ENCODE measurements around the gene HYAL3.
"Not testable (repeated sequence)": the region's sequence is repeated elsewhere in the genome, so short reads cannot be mapped to it uniquely, and the experiment has no call there.

The HYAL3 gene

DNA sequence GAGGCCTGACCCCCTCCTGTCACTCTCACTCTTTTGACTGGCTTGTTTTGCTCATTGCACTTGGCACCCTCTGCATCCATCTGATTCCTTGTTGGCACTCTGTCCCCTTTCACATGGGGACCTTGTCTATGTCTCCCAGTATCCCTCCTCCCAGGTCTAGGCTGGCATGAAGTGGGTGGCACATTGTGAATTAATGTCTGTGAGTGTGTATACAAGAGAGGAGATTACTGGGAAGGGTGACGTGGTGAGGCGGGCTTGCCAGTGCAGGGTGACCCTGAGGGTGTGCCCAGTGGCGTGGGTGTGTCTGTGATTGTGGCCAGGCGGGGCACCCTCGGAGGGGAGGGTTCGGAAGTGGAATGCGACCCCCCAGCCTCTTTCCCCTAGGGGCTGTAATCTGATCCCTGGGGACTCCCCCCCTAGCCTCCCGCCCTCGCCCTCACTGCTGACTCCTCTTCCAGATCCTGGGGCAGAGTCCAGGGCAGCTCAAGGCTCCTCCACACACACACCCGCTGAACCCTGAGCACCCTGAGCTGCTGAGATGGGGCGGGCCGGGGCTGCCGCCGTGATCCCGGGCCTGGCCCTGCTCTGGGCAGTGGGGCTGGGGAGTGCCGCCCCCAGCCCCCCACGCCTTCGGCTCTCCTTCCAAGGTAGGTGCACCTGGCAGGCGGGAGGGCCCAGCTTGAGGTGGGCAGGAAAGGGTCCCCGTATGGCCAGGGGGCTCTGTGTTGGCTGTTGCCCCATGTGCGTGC is 30.3 kb downstream of the HYAL3 start, which contains the start of gene SEMA3B:
TSS of gene SEMA3B (plus strand) at position 445 of the 749 bp plus-strand sequence. CDS start at position 539, 94 bp downstream.
- DNase-seq: no peak

DNA sequence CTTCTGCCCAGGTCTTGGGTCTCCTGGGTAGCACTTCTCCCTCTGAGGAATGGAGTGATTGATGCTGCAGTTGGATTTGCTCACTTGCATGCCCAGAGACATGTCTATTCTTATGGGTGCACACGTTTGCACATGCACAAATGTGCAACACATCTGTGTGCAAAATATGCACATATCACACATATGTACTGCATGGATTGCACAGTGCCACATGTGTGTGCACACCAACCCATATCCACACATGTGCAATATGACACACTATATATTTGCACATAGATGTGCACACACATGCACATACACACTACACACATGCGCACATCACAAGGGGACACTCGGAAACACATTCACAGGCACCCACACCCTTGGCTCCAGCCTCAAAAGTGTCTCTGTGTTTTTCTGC is 30.9 kb downstream of the HYAL3 start:
- DNase-seq: no peak

DNA sequence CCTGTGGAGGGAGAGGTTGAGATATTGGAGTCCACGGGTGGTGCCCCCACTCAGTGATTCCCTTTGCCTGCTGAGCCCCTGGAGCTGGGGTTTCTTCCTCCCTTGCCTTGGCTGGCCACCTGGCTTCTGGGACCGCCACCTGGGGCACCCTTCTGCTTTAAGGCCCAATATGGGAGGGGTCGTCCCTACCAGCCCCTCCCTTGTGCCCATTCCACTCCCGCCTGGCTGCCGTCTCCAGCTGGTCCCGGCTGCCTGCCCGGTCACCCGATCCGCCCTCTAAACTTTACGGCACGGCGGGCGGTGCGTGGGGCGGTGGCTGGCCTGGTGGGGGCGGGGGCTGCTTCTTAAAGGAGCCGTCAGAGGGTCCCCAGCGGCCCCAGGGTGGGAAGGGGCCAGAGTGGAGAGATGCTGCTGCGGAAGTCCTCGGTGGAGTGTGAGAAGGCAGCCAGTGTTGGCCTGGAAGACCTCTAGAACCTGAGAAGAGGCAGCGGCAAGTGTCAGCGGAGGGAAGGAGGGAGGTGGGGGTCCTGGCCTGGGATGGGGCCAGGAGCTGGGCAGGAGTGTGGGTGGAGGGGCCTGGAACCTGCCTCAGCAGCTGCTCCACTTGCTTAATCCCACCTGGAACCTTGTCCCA is 31.8 kb downstream of the HYAL3 start:
- no peak for DNase-seq

DNA sequence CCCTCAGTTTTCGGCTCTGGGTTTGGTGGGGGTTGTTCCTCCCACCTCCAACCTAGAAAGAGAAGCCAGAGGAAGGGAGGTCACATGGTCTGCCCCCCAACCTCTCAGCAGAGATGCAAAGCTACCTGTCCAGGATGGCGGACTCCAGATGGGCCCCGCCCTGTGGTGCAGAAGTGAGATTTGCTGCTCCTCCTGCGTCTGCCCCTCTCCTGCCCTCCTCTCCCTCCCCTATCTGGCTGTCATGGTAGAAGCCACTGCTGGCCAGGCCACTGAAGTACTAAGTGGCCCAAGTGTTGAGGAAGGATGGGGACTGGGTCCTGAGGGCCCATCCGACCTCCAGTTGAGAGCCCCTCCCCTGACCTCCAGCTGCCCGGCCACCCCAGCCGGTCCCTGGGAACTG is 32.4 kb downstream of the HYAL3 start:
- DNase-seq: no peak

DNA sequence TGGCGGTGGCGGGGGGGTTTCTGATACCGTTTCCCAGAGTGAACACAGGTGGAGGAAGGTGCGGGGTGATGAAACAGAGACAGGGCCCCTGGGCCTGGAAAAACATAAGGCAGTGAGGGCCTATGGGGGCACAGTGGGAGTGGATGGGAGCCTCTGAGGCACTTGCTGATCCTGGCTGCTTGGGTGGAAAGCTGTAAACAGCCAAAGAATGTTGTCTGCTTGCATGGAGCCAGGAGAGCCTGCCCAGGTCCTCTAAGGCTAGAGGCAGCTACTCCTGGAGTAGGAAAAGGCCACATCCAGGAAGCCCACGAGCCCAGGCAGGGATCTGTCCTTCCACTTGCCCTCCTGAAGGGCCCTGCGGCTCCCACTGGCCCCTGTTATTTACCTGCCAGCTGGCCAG is 33.2 kb downstream of the HYAL3 start:
- DNase-seq: no peak

DNA sequence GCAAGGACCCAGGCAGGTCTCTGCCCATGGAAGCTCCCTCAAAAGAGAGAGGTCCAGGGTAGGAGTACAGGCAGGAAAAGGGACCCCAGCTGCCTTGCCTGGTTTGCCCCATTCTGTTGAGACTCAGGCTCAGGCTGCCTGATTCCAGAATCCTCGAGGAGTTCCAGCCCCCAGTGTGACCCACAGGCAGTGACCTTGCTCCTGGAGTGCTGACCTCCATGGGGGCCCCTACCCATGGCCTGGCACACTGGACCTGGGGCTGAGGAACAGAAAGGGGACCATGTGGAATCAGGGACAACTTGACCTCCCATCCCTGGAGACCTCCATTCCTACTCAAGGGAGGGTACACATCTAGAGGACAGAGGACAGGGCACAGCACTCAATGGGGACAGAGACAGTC is 33.6 kb downstream of the HYAL3 start:
- DNase-seq: no peak

DNA sequence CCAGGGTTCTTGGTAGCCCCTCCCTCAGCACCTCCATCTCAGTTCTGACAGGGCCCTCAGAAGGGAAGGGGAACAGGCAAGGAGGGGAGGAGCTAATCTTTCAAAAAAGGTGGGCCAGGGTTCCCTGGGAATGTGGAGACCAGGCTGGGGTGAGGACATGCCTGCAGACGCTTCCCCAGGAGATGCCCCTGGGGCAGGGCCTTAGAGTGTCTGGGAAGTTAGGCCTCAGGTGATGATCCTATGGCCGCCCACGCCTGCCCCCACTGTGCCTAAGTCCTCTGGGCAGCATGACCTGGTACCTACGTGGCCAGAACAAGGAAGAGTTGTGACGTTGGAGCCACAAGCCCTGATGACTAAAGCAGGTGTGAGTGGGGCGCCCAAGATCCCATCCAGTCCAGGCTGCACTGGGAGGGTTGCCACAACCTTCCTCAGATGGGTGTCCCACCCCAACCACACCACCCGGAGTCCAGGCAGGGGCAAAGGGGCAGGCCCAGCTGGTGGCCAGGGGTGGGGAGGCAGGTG is 34.2 kb downstream of the HYAL3 start:
- no peak for DNase-seq

DNA sequence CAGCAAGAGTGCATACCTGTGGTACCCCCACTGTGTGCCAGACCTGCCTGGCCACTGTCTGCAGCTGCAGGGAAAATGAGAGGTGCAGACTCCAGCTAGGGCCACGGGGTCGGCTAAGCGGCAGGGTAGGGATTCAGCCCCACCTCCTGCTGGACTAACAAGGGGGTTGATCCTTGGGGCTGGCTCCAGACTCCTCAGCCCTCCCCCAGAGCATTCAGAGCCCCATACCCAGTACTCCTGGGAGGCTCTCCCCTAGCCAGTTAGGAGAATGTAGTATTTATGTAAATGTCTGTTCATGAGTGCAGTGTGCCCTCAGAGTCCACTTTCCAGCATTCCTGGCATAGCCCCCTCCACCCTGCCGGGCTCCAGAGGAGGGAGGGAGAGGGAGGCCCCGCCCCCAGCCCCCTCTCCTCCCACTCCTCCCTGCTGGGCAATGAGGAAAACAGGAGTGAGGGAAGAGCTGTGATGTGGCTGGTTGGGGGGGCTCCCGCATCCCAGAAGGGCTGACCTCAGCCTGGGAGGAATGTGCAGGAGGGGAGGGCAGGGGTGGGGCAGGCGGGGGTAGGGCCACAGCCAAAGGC is 34.7 kb downstream of the HYAL3 start:
- DNase-seq: no peak

DNA sequence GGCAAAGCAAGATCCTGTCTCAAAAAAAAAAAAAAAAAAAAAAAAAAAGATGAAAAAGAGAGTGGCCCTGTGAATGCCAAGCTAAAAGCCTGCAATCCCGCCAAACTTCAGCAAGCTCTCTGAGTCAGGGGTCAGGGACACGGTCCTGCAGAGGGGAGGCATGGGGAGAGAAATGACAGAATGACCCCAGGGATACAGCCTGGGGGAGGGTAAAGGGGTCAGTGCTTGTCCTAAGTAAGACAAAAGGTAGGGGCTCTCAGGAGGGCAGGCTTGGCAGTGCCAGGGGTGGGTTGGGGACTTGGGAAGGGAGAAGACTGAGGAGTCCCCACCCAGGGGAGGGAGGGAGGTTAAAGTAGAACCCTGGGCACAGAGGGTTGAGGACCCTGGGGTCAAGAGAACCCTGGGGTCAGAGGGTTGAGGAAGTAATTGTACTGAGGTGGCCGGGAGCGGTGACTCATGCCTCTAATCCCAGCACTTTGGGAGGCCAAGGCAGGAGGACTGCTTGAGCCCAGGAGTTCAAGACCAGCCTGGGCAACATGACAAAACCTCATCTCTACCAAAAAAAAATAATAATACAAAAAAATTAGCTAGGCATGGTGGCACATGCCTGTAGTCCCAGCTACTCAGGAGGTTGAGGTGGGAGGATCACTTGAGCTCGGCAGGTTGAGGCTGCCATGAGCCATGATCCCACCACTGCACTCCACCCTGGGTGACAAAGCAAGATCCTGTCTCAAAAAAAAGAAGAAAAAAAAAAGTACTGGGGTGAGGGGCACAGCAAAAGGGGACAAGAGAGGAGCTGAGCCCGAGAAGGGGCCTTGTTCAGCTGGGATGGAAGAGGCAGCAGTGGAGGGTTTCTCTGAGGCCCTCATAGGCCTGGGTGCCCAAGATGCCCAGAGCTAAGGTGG is 35.5 kb downstream of the HYAL3 start:
- DNase-seq: no peak

DNA sequence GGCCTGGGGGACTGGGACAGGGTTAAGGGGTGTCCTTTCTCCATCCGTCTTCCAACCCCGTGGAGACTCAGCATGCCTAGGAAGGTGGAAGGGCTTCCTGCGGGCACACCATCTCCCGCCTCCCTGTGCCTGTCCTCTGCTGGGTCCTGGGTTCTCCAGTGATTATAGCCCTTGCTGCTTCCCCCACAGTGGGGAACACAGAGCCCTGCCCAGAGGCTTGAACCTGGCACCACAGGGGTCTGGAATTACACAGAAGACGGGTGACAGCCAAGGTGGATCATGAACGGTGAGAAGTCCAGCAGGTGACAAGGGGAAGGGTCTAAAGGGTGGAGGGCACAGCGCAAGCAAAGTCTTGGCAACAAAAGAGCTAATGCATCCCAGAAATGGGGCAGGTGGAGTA is 36.4 kb downstream of the HYAL3 start:
- no peak for DNase-seq

DNA sequence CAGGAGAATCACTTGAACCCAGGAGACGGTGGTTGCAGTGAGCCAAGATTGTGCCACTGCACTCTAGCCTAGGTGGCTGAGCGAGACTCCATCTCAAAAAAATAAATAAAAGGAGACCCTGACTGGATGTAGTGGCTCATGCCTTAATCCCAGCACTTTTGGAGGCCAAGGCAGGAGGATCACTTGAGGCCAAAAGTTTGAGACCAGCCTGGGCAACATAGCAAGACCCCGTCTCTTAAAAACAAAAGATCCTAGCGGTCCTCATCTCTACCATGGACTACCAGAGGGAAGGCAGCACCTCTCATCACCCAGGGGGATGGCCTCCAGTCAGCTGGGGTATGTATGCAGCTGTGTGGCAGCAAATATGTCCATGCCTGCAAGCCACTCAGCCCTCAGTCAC is 37.0 kb downstream of the HYAL3 start:
- DNase-seq: not testable (repeated sequence)

DNA sequence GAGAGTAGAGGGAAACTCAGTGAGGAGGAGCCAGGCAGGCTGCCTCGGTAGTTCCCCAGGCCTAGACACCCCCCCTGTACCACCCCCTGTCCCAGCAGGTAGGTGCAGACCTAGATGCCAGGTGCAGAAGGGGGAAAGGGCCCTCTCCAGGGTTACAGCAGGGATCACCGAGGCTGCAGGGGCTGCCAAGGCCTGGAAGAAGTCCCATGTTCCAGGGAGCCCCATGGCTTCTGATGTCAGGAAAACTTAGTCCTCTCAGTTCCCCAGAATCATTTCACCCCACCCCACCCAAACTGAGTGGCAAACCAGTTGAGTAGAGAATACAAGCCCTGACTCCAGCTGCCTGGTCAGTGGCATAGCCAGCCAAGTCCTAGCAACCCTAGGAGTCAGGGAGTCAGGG is 37.7 kb downstream of the HYAL3 start:
- no peak for DNase-seq

DNA sequence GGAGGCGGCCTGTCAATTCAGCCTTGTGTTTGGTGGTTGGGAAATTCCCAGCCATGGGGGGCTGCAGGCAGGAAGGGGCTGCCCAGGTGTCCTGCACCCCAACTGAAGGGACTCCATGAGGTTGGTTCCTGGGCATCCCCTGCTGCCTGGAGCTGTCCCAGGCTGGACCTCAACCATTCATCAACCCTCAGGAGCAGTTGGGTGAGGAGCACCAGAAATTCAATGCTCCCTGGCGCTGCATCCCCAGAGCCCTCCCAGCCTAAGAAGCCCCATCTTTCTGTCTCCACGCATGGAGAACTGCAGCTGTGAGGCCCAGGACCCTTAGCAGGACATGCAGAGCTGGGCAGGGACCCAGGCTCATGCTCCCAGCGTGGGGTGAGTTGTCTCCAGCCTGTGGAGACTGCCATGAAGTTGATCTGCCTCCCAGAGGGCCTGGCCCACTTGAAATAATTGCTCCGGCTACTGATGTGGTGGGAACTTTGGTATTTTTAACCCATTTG is 38.2 kb downstream of the HYAL3 start:
- DNase-seq: no peak

DNA sequence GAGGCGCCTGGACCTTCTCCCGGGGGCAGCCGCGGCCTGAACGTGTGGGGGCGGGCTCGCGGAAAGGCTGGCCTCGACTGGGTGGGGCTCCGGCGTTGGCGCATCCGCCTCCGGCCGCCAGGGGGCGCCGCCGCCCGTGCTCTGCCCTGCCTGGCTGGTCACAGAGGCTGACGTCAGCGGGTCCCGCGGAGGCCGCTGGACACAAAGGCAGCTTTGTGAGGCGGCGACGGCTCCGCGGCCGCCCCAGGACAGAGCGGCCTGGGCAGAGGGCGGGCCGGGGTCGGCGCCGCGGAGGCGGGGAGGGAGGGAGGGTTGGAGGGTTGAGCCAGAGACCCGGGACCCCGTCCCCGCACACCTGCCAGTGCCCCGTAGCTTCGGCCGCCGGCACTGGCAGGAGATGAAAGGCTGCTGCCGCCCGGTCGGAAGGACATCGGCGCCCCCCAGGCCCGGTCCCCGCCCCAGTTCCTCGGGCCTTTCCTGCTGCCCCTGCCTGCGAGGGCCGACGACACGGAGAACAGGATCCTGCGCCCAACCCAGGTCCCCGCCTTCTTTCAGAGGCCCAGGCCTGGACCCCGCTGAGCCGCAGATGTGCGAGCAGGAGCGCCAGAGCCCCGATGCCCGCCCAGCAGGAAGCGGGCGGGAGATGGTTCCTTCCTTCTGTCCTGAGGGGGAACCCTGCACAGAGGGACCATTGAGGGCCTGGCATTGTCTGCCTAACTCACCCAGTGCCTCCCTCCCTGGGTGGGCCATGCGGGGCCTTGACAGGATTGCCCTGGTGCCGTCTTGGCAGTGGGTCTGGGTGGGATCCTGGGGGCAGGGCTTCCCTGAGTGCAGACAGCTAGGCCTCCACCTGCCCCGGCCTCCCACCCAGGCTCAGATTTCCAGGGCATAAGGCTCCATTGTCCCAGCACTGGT is 38.9 kb downstream of the HYAL3 start:
- peak; percentile 78 for DNase-seq

DNA sequence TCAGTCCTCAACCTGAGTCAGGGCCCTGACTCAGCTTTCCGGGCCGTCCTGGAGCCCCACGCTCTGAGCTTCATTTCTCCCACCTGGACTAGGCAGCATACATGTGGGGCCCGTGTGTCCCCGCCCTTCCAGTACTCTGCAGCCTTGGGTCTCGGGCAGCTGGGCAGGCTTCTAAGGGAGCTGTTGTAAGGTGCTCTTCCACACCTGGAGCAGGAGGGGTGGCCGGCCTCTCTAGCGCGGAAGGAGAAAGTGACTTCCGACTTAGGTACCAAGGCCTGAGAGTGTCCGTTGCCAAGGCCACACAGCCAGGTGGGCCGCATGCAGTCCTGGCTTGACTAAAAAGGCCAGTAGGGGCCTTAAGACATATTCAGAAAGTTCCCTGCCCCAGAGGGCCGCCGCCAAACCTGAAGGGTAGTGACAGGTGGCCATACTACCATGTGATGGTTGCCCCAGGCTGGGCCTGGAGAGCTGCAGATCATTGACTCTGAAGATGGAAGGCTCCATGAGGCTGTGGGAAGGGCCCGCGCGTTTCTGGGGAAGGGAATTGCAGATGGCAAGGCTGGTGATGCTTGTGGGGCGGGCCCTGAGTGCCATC is 39.7 kb downstream of the HYAL3 start:
- no peak for DNase-seq

DNA sequence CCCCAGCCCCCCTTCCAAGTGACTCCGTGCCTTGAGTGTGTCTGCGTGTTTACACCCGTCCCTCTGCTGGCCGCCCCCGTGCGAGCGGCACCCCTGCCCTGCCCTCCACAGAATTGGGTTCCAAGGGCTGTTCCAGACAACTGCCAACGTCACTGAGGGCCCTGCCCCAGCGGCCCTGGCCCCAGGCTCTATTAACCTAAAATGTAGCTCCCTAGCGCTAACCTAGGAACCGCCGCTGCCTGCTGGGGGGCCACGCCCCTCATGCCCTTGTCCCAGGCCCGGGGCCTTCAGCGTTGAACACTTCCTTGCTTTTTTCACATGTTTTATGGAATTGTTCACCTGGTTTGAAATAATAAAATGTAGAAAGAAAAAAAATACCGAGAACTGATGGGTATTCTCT is 40.2 kb downstream of the HYAL3 start:
- DNase-seq: no peak

DNA sequence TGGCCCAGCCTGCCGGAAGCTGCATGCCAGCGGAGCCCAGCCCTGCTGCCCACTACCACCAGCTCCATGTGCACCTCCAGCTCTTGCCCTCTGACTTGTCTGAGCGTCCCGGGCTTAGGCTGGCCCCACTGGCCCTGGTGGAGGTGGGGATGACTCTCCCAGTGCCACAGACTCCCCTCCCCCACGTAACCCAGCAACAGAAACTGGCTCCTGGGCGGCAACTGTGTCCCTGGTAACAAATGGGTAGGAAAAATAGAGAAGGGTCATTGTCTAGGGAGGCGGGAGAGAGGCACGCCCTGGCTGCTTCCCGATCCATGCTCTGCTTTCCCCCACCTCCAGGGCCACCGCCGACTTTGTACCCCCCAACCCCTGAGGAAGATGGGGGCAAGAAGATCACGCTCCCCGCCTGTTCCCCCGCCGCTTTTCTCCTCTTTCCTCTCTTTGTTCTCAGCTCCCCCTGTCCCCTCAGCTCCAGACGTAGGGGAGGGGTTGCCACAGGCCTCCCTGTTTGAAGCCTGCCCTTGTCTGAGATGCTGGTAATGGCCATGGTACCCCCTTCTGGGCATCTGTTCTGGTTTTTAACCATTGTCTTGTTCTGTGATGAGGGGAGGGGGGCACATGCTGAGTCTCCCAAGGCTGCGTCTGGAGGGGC is 41.0 kb downstream of the HYAL3 start:
- DNase-seq: no peak

DNA sequence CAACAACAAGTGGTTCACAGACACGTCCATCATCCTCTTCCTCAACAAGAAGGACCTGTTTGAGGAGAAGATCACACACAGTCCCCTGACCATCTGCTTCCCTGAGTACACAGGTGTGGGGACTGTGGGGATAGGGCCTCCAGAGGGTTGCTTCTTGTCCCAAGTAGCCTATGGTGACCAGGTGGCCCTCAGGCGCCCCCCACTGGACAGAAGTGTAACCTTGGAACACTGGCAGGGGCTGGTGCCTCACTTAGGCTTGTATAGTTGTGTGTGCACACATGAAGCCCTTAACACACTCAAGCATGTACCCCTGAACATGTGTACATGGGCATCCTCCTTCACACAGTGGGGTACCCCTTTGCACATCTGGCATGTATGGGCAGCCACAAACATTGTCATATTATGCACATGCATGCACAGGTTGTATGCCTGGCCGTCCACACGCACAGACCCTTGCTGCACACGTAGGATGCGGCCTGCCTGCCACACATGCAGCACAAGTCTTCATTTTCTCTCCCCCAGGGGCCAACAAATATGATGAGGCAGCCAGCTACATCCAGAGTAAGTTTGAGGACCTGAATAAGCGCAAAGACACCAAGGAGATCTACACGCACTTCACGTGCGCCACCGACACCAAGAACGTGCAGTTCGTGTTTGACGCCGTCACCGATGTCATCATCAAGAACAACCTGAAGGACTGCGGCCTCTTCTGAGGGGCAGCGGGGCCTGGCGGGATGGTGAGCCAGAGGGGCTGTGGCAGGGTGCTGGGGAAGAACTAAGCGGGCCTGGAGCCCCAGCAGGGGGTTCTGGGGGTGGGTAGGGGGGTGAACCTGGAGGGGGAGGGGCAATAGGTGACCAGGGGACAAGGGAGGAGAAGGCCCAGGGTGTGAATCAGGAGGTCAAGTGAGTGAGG is 42.0 kb downstream of the HYAL3 start:
- DNase-seq: no peak

DNA sequence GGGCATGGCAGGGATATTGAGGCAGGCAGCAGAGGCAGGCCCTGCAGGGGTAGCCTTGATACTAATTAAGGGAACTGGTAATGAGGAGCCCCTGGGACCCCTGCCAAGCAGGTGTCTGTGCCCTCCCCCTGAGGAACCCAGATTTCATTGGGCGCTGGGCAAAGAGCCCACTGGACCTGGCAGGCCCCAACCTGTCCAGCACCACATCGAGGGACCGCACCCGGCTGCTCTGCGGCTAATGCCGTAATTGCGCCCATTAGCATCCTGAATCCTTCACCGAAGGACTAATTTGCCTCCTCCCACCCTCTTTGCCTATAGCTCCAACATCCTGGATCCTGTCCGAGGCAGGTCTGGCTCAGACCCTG is 44.0 kb downstream of the HYAL3 start:
- DNase-seq: no peak

Measured in effector CD8-positive, alpha-beta T cell (primary cell).